Smooth muscle cell (in vitro differentiated cells): Measurements from ENCODE around the gene PAQR5. TPM values are rescaled to one million over a fixed set of nuclear protein-coding genes. Genes with fewer than 3 reads are reported as not detected.

Source experiments
- DNase-seq: peaks from one replicate; lab custom pipeline; 2025; ENCODE audit not compliant: unreplicated experiment; lab: John Stamatoyannopoulos, UW
- H2AFZ ChIP-seq: fragments of 200-600 bp; sonication (generic); 2 replicates; pipeline ENCODE4 v1.6.0; 2016; ENCODE audit warnings: antibody characterized with exemption, low read depth, mild to moderate bottlenecking
- H3F3A ChIP-seq: fragments of 200-600 bp; sonication (generic); 2 replicates; pipeline ENCODE4 v1.6.0; 2017; ENCODE audit warnings: antibody characterized with exemption, low read depth
- H3K27ac ChIP-seq: fragments of 200-600 bp; sonication (generic); 2 replicates; pipeline ENCODE4 v1.5.1; 2016; ENCODE audit warnings: low read depth, mild to moderate bottlenecking
- H3K27me3 ChIP-seq: fragments of 200-600 bp; sonication (generic); 2 replicates; pipeline ENCODE4 v1.6.1; 2016; ENCODE audit warnings: low read depth, mild to moderate bottlenecking
- H3K36me3 ChIP-seq: fragments of 200-600 bp; sonication (generic); 2 replicates; pipeline ENCODE4 v1.5.1; 2016; ENCODE audit warnings: low read depth
- H3K4me1 ChIP-seq: fragments of 200-600 bp; sonication (generic); 2 replicates; pipeline ENCODE4 v1.5.1; 2016; ENCODE audit warnings: low read depth
- H3K4me2 ChIP-seq: fragments of 200-600 bp; sonication (generic); 2 replicates; pipeline ENCODE4 v1.6.0; 2016; ENCODE audit warnings: mild to moderate bottlenecking
- H3K4me3 ChIP-seq: fragments of 200-600 bp; sonication (generic); 2 replicates; pipeline ENCODE4 v1.5.1; 2016; ENCODE audit warnings: mild to moderate bottlenecking
- H3K79me2 ChIP-seq: fragments of 200-600 bp; sonication (generic); 2 replicates; pipeline ENCODE4 v1.6.0; 2016; ENCODE audit warnings: low read depth, mild to moderate bottlenecking
- H3K9ac ChIP-seq: fragments of 200-600 bp; sonication (generic); 2 replicates; pipeline ENCODE4 v1.6.0; 2016; ENCODE audit warnings: low read depth
- H3K9me3 ChIP-seq: fragments of 200-600 bp; sonication (generic); replicated peaks from 2 replicates; pipeline ENCODE4 v1.5.1; 2016; ENCODE audit warnings: low read depth
- H4K20me1 ChIP-seq: fragments of 200-600 bp; sonication (generic); 2 replicates; pipeline ENCODE4 v1.6.0; 2016; ENCODE audit warnings: low read depth
- CTCF ChIP-seq: fragments of 200-600 bp; sonication (generic); IDR thresholded peaks from 2 replicates; pipeline ENCODE4 v1.5.1; 2017; ENCODE audit warnings: borderline replicate concordance, mild to moderate bottlenecking, antibody characterized with exemption; ENCODE audit not compliant: insufficient read depth, poor library complexity, severe bottlenecking
- WGBS: methylation state at CpG from one replicate; pipeline ENCODE4 v1.1.7; 2016; ENCODE audit warnings: low lambda C conversion rate; 5-methylcytosine and 5-hydroxymethylcytosine counted together
- polyA plus RNA-seq: library from polyadenylated mRNA; unstranded; fragments of >200 nt; fragmentation: Nextera tagmentation; extraction: Ambion mirVana; gene quantifications from 2 replicates; pipeline ENCODE4 v1.2.1, GENCODE V29; 2016
- total RNA-seq: library from RNA; depleted of rRNA; stranded (reverse); fragments of >200 nt; gene quantifications from 2 replicates; pipeline ENCODE4 v1.2.3, GENCODE V29; 2014

PAQR5 gene
- total and polyA plus RNA-seq, 2 experiments from 2014 or later, result 1.5 to 1.6 TPM

DNA sequence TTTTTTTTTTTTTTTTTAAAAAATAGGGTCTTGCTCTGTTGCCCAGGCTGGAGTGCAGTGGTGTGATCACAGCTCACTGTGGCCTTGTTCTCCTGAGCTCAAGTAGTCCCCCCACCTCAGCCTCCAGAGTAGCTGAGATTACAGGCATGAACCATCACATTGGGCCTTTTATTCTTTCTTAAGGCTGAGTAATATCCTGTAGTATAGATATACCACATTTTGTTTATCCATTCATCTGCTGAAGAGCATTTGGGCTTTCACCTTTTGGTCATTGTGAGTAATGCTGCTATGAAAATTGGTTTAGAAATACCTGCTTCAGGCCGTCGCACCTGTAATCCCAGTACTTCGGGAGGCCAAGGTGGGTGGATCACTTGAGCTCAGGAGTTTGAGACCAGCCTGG is 42.6 kb downstream of the PAQR5 start:
- Histone ChIP-seq H2AFZ (no peak overlapping the region), H3K4me1 (no peaks in the 10 kb centered on the region), H3K79me2 (no peaks in the 10 kb centered on the region), H3K9ac (no peak overlapping the region), H4K20me1 (no peaks in the 10 kb centered on the region), H3K4me2 (no peak overlapping the region), H3K36me3 (no peaks in the 10 kb centered on the region), H3K4me3 (no peak overlapping the region), H3F3A (no peaks in the 10 kb centered on the region), H3K9me3 (no peaks in the 10 kb centered on the region), H3K27me3 (no peaks in the 10 kb centered on the region), H3K27ac (no peak overlapping the region)
- no peak for TF ChIP-seq CTCF
- DNase-seq, result no peak
- WGBS, result 93% methylated on average over 3 of the region's 3 CpGs

GRCh38 chr15:69342460-69343076 is 43.9 kb downstream of the PAQR5 start:
- Histone ChIP-seq H3K27ac (no peak overlapping the region), H3K4me1 (no peaks in the 10 kb centered on the region), H3K36me3 (no peaks in the 10 kb centered on the region), H2AFZ (no peak overlapping the region), H3K9ac (no peak overlapping the region), H3K9me3 (no peaks in the 10 kb centered on the region), H3K27me3 (no peaks in the 10 kb centered on the region), H4K20me1 (no peaks in the 10 kb centered on the region), H3F3A (no peaks in the 10 kb centered on the region), H3K4me2 (no peak overlapping the region), H3K4me3 (no peak overlapping the region), H3K79me2 (no peaks in the 10 kb centered on the region)
- DNase-seq, result no peak
- 61% methylated on average over 3 of the region's 3 CpGs for WGBS
- TF ChIP-seq CTCF, result no peak

- H4K20me1 ChIP-seq, result no peaks in the 10 kb centered on the region
- H3K4me3 ChIP-seq, result no peak overlapping the region
- WGBS, result 27% methylated on average over 2 of the region's 2 CpGs
- no peak overlapping the region for H3K4me2 ChIP-seq
- no peaks in the 10 kb centered on the region for H3K27me3 ChIP-seq
- H3K4me1 ChIP-seq, result no peaks in the 10 kb centered on the region
- H3K79me2 ChIP-seq, result no peaks in the 10 kb centered on the region
- H2AFZ ChIP-seq, result no peak overlapping the region
- no peak for DNase-seq
- H3K9me3 ChIP-seq, result no peaks in the 10 kb centered on the region
- H3K36me3 ChIP-seq, result no peaks in the 10 kb centered on the region
- no peak overlapping the region for H3K9ac ChIP-seq
- no peaks in the 10 kb centered on the region for H3F3A ChIP-seq
- no peak overlapping the region for H3K27ac ChIP-seq
- TF ChIP-seq CTCF, result no peak
Measured at GRCh38 chr15:69343133-69343532, 44.4 kb downstream of the PAQR5 start.

GRCh38 chr15:69344238-69344637 is 45.5 kb downstream of the PAQR5 start:
- 90% methylated on average over 2 of the region's 2 CpGs for WGBS
- no peaks in the 10 kb centered on the region for H3K9me3 ChIP-seq
- DNase-seq, result no peak
- H3K27ac ChIP-seq, result no peak overlapping the region
- H3K36me3 ChIP-seq, result no peaks in the 10 kb centered on the region
- no peaks in the 10 kb centered on the region for H4K20me1 ChIP-seq
- TF ChIP-seq CTCF, result no peak
- H3K4me3 ChIP-seq, result no peak overlapping the region
- no peaks in the 10 kb centered on the region for H3K27me3 ChIP-seq
- no peak overlapping the region for H3K9ac ChIP-seq
- no peak overlapping the region for H3K4me2 ChIP-seq
- no peaks in the 10 kb centered on the region for H3K79me2 ChIP-seq
- no peaks in the 10 kb centered on the region for H3F3A ChIP-seq
- no peaks in the 10 kb centered on the region for H3K4me1 ChIP-seq
- H2AFZ ChIP-seq, result no peak overlapping the region
